Left colon (tissue), 2 donors: ENCODE results near the gene THSD7A. TPM values are rescaled to one million over a fixed set of nuclear protein-coding genes. Genes with fewer than 3 reads are reported as not detected.
A peak's percentile ranks its signal among the peaks of the same experiment; 100 is the strongest.

Source experiments
- ATAC-seq: fragments of 200-7000 bp; cut with Tn5 transposase; one replicate; pipeline ENCODE4 v1.9.1; 2020; ENCODE audit warnings: mild to moderate bottlenecking, moderate library complexity
- DNase-seq, 2 donors: peaks; one replicate each; pipeline ENCODE4 v3.0.0-alpha.2; 2020
- intact Hi-C, 2 donors: fragments of 100-400 bp; cut with DNase I in 1 of 2; cut with micrococcal nuclease in 1 of 2; formaldehyde crosslinking; loops; one replicate each; pipeline versions ENCODE4 v1.11.2 to v1.14.0; 2022; cut with DNase I, micrococcal nuclease
- total RNA-seq, 2 donors: library from RNA; stranded (reverse); fragmentation: NEBNext Ultra II Directional; extraction: Animal tissue kit (Norgen Biotek cat#: 25700); gene quantifications; one replicate each; pipeline ENCODE4 v1.2.1, GENCODE V29; 2021
- donor health status: DM: no; HTN: no; CAD: no.
- donor health status: DM: yes; HTN: yes; CAD: no.

THSD7A gene
- total RNA-seq, 2 donors from 2014 or later, result 1.6 to 1.7 TPM

DNA sequence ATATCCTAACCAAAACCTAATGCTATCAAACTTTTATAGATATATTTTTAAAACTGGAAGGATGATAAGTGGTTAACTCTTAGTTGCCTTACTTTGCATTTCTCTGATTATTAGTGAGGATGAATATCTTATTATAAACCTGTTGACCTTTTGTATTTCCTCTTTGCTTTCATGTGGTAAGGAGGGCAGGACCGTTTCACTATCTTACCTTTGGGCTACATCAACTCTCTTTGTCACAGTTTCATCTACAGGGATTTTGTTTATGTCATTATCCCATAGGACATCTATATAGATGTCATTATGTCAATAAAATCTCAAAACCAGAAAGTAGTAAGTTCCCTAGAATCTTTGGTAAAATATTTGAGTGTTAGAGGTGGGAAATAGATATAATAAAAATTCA, 219.3 kb downstream of the THSD7A start:
- DNase-seq (no peak), ATAC-seq (no peak)
- intact Hi-C loops, result no loop called here

DNA sequence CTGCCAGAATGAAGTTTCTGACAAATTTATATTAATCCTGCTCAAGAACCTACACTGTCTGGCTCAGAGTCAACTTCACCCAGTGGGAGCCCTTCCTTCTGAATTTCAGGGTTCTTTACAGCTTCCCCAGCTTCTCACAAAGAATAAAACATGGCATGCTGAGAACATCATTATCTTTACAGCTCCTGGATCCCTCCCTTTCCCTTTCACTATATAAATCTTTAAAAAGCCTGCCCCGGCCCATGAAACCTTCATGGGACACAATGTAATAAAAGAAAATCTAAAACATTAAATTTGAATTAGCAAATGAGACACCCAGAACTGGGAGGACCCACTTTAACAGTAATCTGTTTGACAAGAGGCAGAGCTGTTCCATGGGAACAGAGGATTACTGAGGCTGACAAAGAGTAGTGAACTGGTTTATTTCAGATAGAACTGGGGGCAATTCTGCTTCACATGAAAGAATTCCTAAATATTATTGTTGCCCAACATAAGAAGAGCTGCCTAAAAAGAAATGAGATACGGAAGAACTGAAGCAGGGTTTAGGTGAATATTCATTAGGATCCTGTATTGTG, 222.8 kb downstream of the THSD7A start:
- DNase-seq (no peak), ATAC-seq (no peak)
- intact Hi-C loops, result no loop called here

DNA sequence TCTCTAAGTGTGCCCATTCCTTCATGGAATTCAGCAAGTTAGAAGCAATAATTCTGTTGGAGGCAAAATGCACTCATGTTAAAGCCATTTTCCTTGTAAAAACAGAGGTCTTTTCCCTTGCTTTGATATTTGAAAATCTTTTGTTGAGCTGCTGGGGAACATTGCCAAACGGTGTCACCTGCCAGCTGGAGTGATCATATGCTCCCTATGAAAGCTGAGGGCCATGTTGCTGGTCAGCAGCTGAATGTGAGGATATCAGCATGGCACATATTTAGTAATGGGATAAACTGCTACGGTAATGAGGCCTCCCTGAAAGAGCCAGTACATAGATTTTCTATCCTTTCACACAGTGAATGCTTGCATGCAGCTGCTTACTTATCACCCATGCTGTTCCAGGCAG, 224.3 kb downstream of the THSD7A start:
- no peak for ATAC-seq
- DNase-seq, result no peak
- intact Hi-C loops, result no loop called here

DNA sequence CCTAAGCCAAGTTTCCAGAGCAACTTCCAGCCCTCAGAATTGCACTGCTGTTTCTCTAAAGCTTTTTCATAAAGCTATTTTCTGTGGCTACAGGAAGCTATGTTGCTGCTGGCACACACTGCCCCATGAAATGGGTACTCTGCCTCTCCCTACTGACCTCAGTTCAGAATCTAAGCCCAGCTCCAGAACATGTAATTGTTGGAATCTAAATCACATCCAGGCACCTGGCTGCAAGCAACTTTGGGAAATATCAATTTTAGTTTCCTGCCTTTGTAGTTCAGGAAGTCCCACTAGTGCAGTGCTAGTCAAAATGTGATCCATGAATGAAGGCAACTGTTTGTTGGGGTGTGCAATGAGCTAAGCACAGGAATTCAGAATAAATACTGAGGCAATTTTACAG, 226.2 kb downstream of the THSD7A start:
- ATAC-seq (no peak), DNase-seq (no peak)
- intact Hi-C loops, result no loop called here

DNA sequence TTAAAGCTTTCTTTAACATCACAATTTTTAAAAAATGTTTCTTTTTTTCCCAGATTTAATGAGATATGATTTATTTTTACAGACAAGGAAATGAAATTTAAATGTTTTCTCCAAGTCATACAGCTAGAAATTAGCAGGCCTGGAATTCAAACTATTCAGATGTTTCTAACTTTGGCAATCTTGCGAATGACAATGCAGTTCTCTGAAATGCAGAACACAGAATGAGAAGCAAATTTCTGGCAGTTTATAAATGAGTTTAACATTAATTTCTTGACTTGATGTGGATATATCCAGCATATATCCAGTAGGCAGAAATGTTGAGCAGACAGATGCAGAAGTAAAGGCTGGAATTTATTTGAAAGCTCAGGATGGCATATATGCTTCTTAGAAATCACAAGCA, 227.5 kb downstream of the THSD7A start:
- intact Hi-C loops, result no loop called here
- DNase-seq (no peak), ATAC-seq (no peak)

DNA sequence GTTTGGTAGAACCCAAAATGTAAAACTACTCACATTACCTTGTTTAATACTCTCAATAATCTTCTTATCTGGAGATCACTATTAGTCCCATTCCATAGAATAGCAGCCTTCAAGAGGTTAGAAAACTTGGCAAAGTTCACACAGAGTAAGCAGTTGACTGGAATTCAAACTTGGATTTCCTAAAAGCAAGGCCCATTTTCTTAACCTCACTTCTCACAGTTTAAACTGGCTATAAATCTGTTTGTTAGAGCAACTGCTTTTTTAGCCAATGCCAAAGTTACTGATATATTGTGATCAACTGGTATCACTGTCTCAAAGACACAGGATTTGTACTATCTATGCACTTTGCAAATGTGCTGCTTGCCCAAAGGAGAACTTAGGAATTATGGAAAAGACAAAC, 230.2 kb downstream of the THSD7A start:
- intact Hi-C loops, result no loop called here
- ATAC-seq (no peak), DNase-seq (no peak)

DNA sequence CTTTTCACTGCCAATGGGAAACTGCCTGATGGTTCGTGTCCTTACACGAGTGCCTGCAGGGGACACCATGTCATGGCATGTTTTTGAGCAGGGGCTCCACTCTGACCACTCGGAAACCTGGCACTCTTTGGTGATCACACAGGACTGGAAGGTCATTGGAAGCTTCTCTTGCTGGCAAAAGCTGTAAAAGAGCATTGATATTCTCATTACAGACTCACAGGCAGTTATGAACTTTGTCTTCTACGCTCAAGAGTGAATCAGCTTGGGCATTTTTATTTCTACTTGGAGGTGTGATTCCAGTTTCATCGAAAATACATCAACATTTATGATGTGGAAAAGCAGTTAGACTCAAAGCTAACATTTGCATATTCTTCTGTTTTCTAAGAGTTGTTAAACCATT, 238.7 kb downstream of the THSD7A start:
- ATAC-seq (peak; percentile 80), DNase-seq (no peak)
- intact Hi-C loops, result no loop called here

DNA sequence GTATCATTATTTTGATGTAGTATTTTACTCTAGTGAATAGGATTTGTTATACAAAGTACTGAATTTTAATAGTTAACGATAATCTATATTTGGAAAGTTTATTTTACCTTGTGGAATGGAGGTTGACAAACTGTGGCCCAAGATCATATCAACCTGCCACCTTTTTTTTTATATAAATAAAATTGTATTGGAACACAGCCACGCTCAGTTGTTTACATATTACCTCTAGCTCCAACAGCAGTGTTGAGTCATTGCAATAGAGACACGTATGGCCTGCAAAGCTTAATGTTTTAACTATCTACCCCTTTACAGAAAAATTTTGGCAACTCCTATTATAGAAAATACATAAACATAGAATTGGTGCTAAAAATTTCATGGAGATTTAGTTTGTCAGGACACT, 239.3 kb downstream of the THSD7A start:
- ATAC-seq (peak; percentile 82), DNase-seq (no peak)
- intact Hi-C loops, result no loop called here

DNA sequence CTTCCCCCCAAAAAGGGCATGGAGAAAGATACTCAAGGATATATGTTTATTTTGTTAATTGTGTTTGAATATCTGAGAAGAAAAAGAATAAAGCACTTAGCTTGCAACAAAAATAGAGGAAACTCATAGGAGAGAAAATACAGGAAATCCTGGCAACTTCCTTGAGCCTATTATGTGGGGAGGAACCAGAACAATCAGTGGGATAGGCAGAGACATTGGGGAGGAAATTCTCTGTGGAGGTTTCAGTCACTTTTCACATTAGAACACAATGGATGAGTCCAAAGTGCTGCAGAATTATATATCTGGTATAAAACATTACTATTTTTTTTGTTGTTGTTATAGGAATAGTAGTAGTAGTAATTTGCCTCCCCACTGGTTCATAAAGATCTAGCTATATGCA, 240.1 kb downstream of the THSD7A start:
- DNase-seq (no peak), ATAC-seq (no peak)
- intact Hi-C loops, result no loop called here

DNA sequence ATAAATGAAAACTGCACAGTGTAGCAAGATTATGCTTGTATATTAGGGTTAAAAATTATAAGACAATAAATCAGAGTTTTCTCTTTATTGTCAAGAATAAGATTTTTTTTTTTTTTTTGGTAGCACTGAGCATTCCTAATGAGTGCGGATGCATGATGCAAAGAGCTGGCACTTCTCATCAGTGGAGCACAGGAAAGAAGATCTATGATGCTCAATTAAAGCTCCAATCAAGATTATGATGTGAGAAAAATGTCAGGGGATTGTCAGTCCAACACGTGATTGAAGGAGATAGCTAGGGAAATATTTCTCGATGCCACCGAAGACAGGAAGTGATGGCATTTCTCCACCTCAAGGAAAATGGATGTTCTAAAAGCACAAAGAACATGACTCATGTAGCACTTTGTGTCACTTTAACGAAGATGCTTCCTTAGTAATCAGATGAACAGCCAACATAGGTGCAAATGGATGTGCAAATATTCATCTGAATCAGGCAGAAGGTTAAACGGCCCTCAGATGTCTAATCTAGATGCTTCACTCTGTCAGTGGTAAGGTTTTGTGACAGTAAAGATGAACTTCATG, 240.9 kb downstream of the THSD7A start:
- intact Hi-C loops, result no loop called here
- DNase-seq (no peak), ATAC-seq (no peak)

DNA sequence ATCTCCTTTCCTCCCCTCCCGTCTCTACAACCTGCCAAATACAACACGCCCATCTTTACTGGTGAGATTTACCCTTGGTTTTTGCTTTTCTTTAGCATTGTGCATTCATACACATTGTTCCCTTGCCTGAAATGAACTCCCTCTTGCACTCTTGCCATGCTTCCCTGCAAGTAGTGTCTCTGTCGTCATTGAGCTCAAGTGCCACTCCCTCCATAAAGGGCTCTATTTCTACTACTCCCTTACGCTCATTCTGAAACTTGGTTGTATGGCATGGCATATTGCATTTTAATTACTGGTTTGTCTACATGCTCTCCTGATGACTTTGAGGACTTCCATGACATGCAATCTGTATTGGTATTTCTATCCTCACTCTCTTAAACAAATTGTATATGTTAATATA, 242.7 kb downstream of the THSD7A start:
- intact Hi-C loops, result no loop called here
- no peak for DNase-seq
- ATAC-seq, result peak; percentile 74

DNA sequence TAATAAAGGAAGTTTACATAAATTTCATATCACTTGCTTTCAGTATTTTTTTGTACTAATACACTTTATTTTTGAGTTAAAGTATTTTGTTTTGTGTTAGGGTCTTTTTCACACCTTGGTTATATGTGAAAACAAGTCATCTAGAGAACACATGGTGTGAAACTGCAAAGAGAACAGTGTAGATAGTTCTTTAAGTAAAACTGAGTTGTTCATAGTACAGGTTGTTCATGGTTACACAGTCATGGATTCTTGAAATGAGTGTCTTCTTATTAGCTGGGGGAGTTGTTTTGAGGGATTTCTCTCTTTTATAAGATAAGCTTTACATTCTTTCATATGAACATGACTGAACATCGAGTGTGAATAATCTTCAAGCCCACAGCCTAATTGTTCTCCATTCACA, 244.2 kb downstream of the THSD7A start:
- intact Hi-C loops, result no loop called here
- no peak for DNase-seq
- no peak for ATAC-seq

DNA sequence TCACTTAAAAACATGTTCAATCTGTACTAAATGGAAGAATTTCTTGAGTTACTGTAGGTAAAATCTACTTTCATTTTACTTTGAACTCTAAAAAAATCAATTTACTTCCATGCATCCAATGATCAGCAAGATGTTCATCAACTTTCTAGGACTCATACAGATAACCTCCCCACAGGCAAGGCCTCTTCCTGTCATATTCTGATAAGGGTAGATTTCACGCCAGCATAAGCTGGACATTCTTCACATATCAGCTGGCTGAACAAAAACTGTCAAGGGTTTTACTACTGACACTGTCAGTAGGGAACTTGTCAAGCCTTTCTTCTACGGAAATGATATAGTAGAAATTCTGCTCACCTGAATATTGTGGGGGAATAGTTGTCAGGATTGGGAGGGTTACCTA, 244.9 kb downstream of the THSD7A start:
- intact Hi-C loops, result no loop called here
- ATAC-seq (no peak), DNase-seq (no peak)

DNA sequence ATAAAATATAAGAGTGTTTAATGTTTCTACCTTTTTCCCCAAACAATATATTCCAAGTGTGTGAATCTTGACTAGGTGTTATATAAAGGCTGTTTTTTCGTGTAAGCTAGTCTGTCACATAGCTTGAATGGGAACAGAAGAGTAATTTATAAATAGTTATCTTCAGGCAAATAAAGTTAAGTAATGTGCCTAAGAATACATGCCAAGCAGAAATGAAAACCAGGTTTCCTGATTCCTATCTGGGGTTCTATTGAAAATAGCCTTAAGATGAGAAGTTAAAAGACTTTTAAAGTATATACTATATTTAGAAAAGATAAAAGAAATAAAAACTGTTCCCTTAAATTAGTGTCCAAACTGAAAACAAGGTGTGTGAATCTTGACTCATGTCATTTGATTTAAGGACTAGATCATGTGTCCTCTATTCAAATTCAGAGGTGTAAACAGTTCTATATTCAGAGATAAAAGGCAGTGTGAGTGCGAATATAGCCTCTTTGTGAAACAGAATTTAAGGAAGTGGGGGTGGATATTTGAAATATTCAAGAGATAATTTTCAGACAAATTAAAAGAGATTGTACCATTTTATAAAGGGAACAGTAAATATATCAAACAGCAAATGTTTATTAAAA, 247.5 kb downstream of the THSD7A start:
- no peak for DNase-seq
- intact Hi-C loops, result no loop called here
- ATAC-seq, result no peak

DNA sequence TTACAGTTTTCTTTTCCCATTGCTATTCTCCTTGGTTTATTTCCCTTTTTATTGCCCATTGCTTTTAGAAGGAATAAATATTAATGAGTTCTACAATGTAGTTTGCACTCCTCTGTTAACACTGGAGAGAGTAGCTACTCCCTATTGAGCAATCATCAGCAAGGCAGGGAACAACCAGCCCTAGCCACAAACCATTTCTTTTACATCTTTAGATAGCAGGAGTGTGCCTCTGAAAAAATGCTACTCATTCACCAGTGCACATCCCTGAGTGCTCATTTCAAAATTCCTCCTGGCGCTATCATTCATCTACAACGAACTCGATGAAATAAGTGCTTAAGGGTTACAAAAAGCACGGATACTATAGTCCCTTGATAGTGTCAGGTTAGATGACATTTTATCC, 252.9 kb downstream of the THSD7A start:
- intact Hi-C loops, result no loop called here
- DNase-seq, result no peak
- ATAC-seq, result no peak

DNA sequence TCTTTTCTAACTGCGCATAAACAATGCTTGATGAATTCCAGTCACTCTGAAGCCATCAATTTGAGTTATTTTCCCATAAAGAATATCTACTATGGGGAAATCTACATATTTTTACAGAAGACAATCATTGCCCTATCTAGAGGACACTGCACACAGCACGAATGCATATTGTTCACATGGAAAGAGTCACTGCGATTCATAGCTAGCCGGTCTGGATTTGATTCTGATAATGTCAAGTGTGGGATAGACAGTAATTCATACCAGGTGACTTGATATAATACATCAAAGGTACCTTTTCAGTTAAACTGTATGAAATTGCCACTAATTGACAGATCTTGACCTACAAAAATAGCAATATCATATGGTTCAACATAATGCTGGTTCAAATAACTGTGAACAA, 255.7 kb downstream of the THSD7A start:
- intact Hi-C loops, result no loop called here
- no peak for DNase-seq
- ATAC-seq, result no peak

DNA sequence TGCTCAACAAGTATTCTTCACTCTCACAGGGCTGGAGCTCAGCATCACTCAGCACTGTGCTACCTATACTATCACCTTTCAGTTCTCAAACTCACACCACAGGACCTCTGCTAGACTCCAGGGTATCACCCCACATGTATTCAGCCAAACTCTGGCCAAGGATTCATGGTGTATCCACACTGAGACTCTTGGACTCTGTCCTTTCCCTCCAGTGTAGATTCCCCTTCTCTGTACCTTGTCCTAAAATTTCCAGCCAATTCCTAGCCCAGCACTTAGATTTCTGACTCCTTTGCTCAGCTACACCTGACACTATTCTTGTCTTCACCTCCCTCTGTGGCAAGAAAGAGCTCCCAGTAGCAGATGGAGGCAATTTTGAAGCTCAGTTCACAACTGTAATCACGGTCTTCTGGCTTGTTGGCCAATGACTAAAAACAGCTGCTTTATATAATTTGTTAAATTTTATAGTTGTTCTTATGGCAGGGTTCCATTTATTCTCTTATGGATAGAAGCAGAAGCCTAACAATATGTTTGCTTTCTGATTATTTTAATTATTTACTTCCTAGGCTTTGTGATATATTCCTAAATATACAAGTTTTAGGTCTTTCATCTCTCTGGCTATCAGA, 258.8 kb downstream of the THSD7A start:
- no peak for DNase-seq
- ATAC-seq, result no peak
- intact Hi-C loops, result no loop called here

DNA sequence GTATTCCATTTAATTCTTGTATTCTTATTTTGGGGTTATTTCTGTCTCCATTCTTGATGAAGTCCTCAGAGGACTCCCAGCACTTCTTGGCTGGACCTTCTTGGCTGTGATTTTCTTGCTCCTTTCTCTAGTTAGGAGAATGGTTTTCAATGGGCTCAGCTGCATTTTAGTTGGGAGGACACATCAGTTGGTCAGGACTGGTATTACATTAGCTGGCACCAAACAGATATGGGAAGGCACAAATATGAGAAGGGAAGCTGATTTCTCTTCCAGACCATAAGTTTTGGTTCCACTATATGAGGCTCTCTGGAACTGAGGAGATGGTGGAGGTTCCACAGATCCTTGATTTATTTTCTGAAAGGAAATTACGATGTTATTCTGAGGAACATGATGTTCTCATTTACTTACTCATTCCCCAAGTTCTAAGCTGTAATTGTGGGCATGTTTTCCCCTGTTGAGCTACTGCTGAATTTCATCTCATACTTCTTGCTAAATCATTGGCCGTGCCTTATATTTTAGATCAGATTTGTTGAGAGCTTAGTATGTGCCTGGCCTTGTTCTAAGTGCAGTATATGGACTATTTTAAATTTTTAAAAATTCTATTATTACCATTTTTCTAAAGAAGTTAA, 261.0 kb downstream of the THSD7A start:
- ATAC-seq (no peak), DNase-seq (no peak)
- intact Hi-C loops, result no loop called here

DNA sequence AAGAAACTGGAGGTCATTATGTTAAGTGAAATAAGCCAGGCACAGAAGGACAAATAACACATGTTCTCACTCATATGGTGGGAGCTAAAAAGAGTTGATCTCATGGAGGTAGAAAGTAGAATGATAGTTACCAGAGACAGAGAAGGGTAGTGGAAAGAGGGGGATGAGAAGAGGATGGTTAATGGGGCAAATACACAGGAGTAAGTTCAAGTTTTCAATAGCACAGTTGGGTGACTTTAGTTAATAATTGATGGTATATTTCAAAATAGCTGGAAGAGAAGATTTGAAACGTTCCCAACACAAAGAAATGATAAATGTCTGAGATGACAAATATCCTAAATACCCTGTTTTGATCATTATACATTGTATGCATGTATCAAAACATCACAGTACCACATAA, 261.8 kb downstream of the THSD7A start:
- ATAC-seq, result no peak
- no peak for DNase-seq
- intact Hi-C loops, result no loop called here

DNA sequence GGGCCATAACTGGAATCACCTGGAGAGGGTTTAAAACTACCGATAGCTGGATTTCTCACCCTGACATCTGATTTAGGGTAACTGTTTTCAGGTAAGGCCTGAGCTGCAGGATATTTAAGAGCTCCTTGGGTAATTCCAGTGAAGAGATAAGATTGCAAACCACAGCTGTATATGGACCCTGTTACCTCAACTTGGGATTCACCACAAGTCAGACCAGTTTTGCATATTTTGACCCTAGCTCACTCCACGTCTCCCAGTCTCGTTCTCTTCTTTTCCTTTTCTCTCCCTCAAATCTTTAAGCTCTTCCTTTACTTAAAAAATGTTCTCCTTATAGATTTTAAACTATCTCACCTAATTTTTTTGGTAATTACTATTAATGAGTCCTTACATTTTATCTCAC, 264.4 kb downstream of the THSD7A start:
- DNase-seq (no peak), ATAC-seq (no peak)
- intact Hi-C loops, result no loop called here
